WTC11 (cell line): Measurements from ENCODE around the gene UBASH3A. TPM values are rescaled to one million over a fixed set of nuclear protein-coding genes. Genes with fewer than 3 reads are reported as not detected.

Source experiments
- ATAC-seq: fragments of 200-7000 bp; cut with Tn5 transposase; 2 replicates; pipeline ENCODE4 v1.10.0; 2021; ENCODE audit warnings: mild to moderate bottlenecking, moderate library complexity
- CTCF ChIA-PET: fragments of 300-600 bp; sonication (Branson Sonifier 250); formaldehyde crosslinking; loops from one replicate; lab custom pipeline; 2021; ENCODE audit warnings: antibody characterized with exemption; lab: Charles Lee
- POLR2A ChIA-PET: fragments of 350-600 bp; sonication (Branson Sonifier 250); formaldehyde crosslinking; loops from one replicate; lab custom pipeline; 2021; ENCODE audit warnings: antibody characterized with exemption; lab: Charles Lee
- DNase-seq: peaks from one replicate; pipeline ENCODE4 v3.0.0; 2021; ENCODE audit warnings: low spot score
- H3K27ac Mint-ChIP-seq: 2 replicates; pipeline ENCODE4 v1.8.0; 2021; ENCODE audit warnings: mixed read lengths
- H3K27me3 Mint-ChIP-seq: 2 replicates; pipeline ENCODE4 v1.8.0; 2021; ENCODE audit warnings: low read depth, mild to moderate bottlenecking, moderate library complexity, mixed read lengths
- H3K36me3 Mint-ChIP-seq: 2 replicates; pipeline ENCODE4 v1.8.0; 2021; ENCODE audit warnings: mixed read lengths
- H3K4me1 Mint-ChIP-seq: 2 replicates; pipeline ENCODE4 v1.8.0; 2022; ENCODE audit warnings: mixed read lengths
- H3K4me3 Mint-ChIP-seq: 2 replicates; pipeline ENCODE4 v1.8.0; 2021; ENCODE audit warnings: mild to moderate bottlenecking, moderate library complexity, mixed read lengths
- H3K9me3 Mint-ChIP-seq: 2 replicates; pipeline ENCODE4 v1.8.0; 2021; ENCODE audit warnings: mixed read lengths
- AFF4 ChIP-seq: sonication (generic); formaldehyde crosslinking; IDR thresholded peaks from 2 replicates; pipeline ENCODE4 v1.8.1; 2023; ENCODE audit warnings: mild to moderate bottlenecking, missing genetic modification reagents, borderline replicate concordance
- ARID4B ChIP-seq: sonication (generic); formaldehyde crosslinking; IDR thresholded peaks from 2 replicates; pipeline ENCODE4 v1.8.0; 2023; ENCODE audit warnings: missing genetic modification reagents, mild to moderate bottlenecking, borderline replicate concordance
- ATF2 ChIP-seq: sonication (generic); formaldehyde crosslinking; IDR thresholded peaks from 2 replicates; pipeline ENCODE4 v1.8.1; 2022; ENCODE audit warnings: low read depth, missing genetic modification reagents, borderline replicate concordance
- ATF3 ChIP-seq: sonication (generic); formaldehyde crosslinking; conservative IDR thresholded peaks from 2 replicates; pipeline ENCODE4 v1.8.1; 2022; ENCODE audit warnings: mild to moderate bottlenecking, missing genetic modification reagents
- HMGA2 ChIP-seq: fragments of 250-450 bp; sonication (Bioruptor Pico); IDR thresholded peaks from 2 replicates; pipeline ENCODE4 v1.4.0; 2021; ENCODE audit warnings: mild to moderate bottlenecking, moderate library complexity
- MLX ChIP-seq: sonication (generic); formaldehyde crosslinking; IDR thresholded peaks from 2 replicates; pipeline ENCODE4 v1.8.1; 2023; ENCODE audit warnings: mild to moderate bottlenecking, missing genetic modification reagents, moderate library complexity
- MXD4 ChIP-seq: fragments of 250-450 bp; sonication (Bioruptor Pico); IDR thresholded peaks from 2 replicates; pipeline ENCODE4 v1.8.0; 2021; ENCODE audit warnings: mild to moderate bottlenecking, moderate library complexity, borderline replicate concordance
- NFATC4 ChIP-seq: fragments of 250-450 bp; sonication (Bioruptor Pico); IDR thresholded peaks from 2 replicates; pipeline ENCODE4 v1.9.0; 2021; ENCODE audit warnings: mild to moderate bottlenecking
- NR2C2 ChIP-seq: sonication (generic); formaldehyde crosslinking; IDR thresholded peaks from 2 replicates; pipeline ENCODE4 v1.8.0; 2022; ENCODE audit warnings: mild to moderate bottlenecking, missing genetic modification reagents
- SP1 ChIP-seq: sonication (generic); formaldehyde crosslinking; conservative IDR thresholded peaks from 2 replicates; pipeline ENCODE4 v1.8.1; 2022; ENCODE audit warnings: missing genetic modification reagents
- USF1 ChIP-seq: sonication (generic); formaldehyde crosslinking; IDR thresholded peaks from 2 replicates; pipeline ENCODE4 v1.8.0; 2022; ENCODE audit warnings: mild to moderate bottlenecking, missing genetic modification reagents
- ZBTB21 ChIP-seq: sonication (generic); formaldehyde crosslinking; IDR thresholded peaks from 2 replicates; pipeline ENCODE4 v1.8.1; 2023; ENCODE audit warnings: mild to moderate bottlenecking, missing genetic modification reagents, borderline replicate concordance
- ZBTB43 ChIP-seq: sonication (generic); formaldehyde crosslinking; IDR thresholded peaks from 2 replicates; pipeline ENCODE4 v1.8.1; 2023; ENCODE audit warnings: mild to moderate bottlenecking, missing genetic modification reagents
- ZMAT4 ChIP-seq: fragments of 250-450 bp; sonication (Bioruptor Pico); IDR thresholded peaks from 2 replicates; pipeline ENCODE4 v1.9.0; 2021; ENCODE audit warnings: mild to moderate bottlenecking
- ZNF232 ChIP-seq: sonication (generic); formaldehyde crosslinking; IDR thresholded peaks from 2 replicates; pipeline ENCODE4 v1.8.0; 2022; ENCODE audit warnings: mild to moderate bottlenecking, missing genetic modification reagents
- ZNF532 ChIP-seq: fragments of 250-450 bp; sonication (Bioruptor Pico); IDR thresholded peaks from 2 replicates; pipeline ENCODE4 v1.9.0; 2021; ENCODE audit warnings: mild to moderate bottlenecking, borderline replicate concordance
- total RNA-seq: library from RNA; stranded (reverse); gene quantifications from 3 replicates; pipeline ENCODE4 v1.2.3, GENCODE V29; 2021

UBASH3A gene
- total RNA-seq, 1 experiment from 2014 or later, result not detected

- Mint-ChIP-seq H3K36me3 (no peaks in the 10 kb centered on the region), H3K27ac (no peak overlapping the region), H3K27me3 (peaks cover 6% of the 10 kb centered on the region; the same call in 1 of the 2 replicates), H3K4me3 (no peak overlapping the region), H3K9me3 (peaks cover 6% of the 10 kb centered on the region; the same call in 1 of the 2 replicates), H3K4me1 (peaks cover 11% of the 10 kb centered on the region)
- DNase-seq (no peak), ATAC-seq (no peak)
- ChIA-PET POLR2A (no interaction called here), CTCF (no interaction called here)
- TF ChIP-seq HMGA2 (CRISPR knock-in tag), result no peak
- TF ChIP-seq MLX (CRISPR knock-in tag), result no peak
- TF ChIP-seq NR2C2 (CRISPR knock-in tag), result no peak
- no peak for TF ChIP-seq NFATC4
- TF ChIP-seq ATF2, result no peak
- TF ChIP-seq SP1 (CRISPR knock-in tag), result no peak
- TF ChIP-seq ZBTB43, result no peak
- no peak for TF ChIP-seq MXD4
- TF ChIP-seq ZBTB21 (CRISPR knock-in tag), result no peak
- no peak for TF ChIP-seq ZMAT4 (CRISPR knock-in tag)
- no peak for TF ChIP-seq ZNF532 (CRISPR knock-in tag)
- no peak for TF ChIP-seq USF1 (CRISPR knock-in tag)
- no peak for TF ChIP-seq ARID4B
- TF ChIP-seq ATF3 (CRISPR knock-in tag), result no peak
- TF ChIP-seq ZNF232 (CRISPR knock-in tag), result no peak
- TF ChIP-seq AFF4 (CRISPR knock-in tag), result no peak
Measured at GRCh38 chr21:42489006-42489563, 85.4 kb downstream of the UBASH3A start.
